Spleen (tissue), 11 donors: ENCODE results near the gene THOC5. TPM values are rescaled to one million over a fixed set of nuclear protein-coding genes. Genes with fewer than 3 reads are reported as not detected.

Experiments used
- DNase-seq: peaks from one replicate; pipeline ENCODE4 v3.0.0-alpha.2; 2020
- H3K27ac ChIP-seq, 8 donors: fragments of 200-600 bp; sonication (generic) in 7 of 8; 1 replicate in 4 of 8; 2 replicates in 4 of 8; pipeline versions ENCODE4 v1.5.0 to v1.8.0; 2016 to 2021; ENCODE audit warnings: inconsistent platforms in 4 of 8, mild to moderate bottlenecking in 4 of 8, moderate library complexity in 1 of 8
- H3K27me3 ChIP-seq, 7 donors: fragments of 200-600 bp; sonication (generic) in 6 of 7; replicated peaks in 1 of 7; 1 replicate in 4 of 7; 2 replicates in 3 of 7; pipeline versions ENCODE4 v1.5.0 to v1.8.0; 2016 to 2021; ENCODE audit warnings: inconsistent platforms in 3 of 7, mild to moderate bottlenecking in 1 of 7
- H3K36me3 ChIP-seq, 6 donors: fragments of 200-600 bp; sonication (generic) in 5 of 6; 1 replicate in 4 of 6; 2 replicates in 2 of 6; pipeline versions ENCODE4 v1.5.0 to v1.8.0; 2016 to 2021; ENCODE audit warnings: inconsistent platforms in 2 of 6
- H3K4me1 ChIP-seq, 6 donors: fragments of 200-600 bp; sonication (generic) in 5 of 6; 1 replicate in 3 of 6; 2 replicates in 3 of 6; pipeline versions ENCODE4 v1.5.0 to v1.8.0; 2016 to 2021; ENCODE audit warnings: inconsistent platforms in 3 of 6
- H3K4me3 ChIP-seq, 8 donors: fragments of 200-600 bp; sonication (generic) in 7 of 8; 1 replicate in 4 of 8; 2 replicates in 4 of 8; pipeline versions ENCODE4 v1.5.0 to v1.8.0; 2016 to 2021; ENCODE audit warnings: inconsistent platforms in 4 of 8, mild to moderate bottlenecking in 4 of 8, moderate library complexity in 2 of 8
- H3K9me3 ChIP-seq, 8 donors: fragments of 200-600 bp; sonication (generic) in 7 of 8; 1 replicate in 4 of 8; 2 replicates in 4 of 8; pipeline versions ENCODE4 v1.5.0 to v1.8.0; 2016 to 2021; ENCODE audit warnings: inconsistent platforms in 4 of 8
- POLR2A ChIP-seq, 3 donors: fragments of 450-650 bp; IDR thresholded peaks; one replicate each; pipeline ENCODE4 v1.5.1; 2017; ENCODE audit warnings: antibody characterized with exemption in 3 of 3, mild to moderate bottlenecking in 1 of 3
- POLR2AphosphoS5 ChIP-seq, 3 donors: sonication (generic); formaldehyde crosslinking; IDR thresholded peaks; one replicate each; pipeline ENCODE4 v1.5.1; 2017; ENCODE audit warnings: antibody characterized with exemption in 3 of 3
- WGBS, 5 donors: extraction: QIAGEN DNeasy Blood & Tissue Kit in 3 of 5; methylation state at CpG; one replicate each; pipeline versions ENCODE4 v1.1.5 to v1.1.7; 2013 to 2018; 5-methylcytosine and 5-hydroxymethylcytosine counted together
- intact Hi-C: fragments of 100-400 bp; cut with DNase I; formaldehyde crosslinking; loops from one replicate; pipeline ENCODE4 v1.15.0; 2023; ENCODE audit warnings: low total_unique reads
- polyA plus RNA-seq, 3 donors: library from polyadenylated mRNA; stranded (reverse); fragments of 200-250 nt; gene quantifications; one replicate each; pipeline ENCODE4 v1.2.1, GENCODE V29; 2013
- total RNA-seq, 7 donors: library from RNA; depleted of rRNA in 3 of 7; stranded (reverse); fragments of >200 nt in 3 of 7; fragmentation: NEBNext Ultra II Directional in 4 of 7; extraction: Animal tissue kit (Norgen Biotek cat#: 25700) in 4 of 7; gene quantifications; one replicate each; pipeline versions ENCODE4 v1.1.0 to v1.2.1, GENCODE V29; 2016 to 2021
- TF ChIP-seq, protein P1 (sequence below), 11 experiments: fragments of 200-600 bp in 7 of 11; fragments of 450-650 bp in 4 of 11; sonication (generic) in 4 of 11; IDR thresholded peaks in 8 of 11; conservative IDR thresholded peaks in 3 of 11; 1 replicate in 7 of 11; 2 replicates in 4 of 11; pipeline versions ENCODE4 v1.4.0 to v1.8.0; 2016 to 2021; ENCODE audit warnings: antibody characterized with exemption in 11 of 11, inconsistent platforms in 4 of 11, mild to moderate bottlenecking in 1 of 11
- donor health status: healthy with polysubstance abuse.
- donor health status: DM: no; HTN: no; CAD: no; lungs with moderate emphysema.
- donor health status: DM: no; HTN: no; CAD: no.
- donor health status: Bipolar disorder and iron deficiency.
- donor health status: healthy.
- donor health status: DM: no; HTN: no; CAD: no.
- donor health status: DM: yes; HTN: yes; CAD: no.

Gene THOC5
- total and polyA plus RNA-seq, 10 donors = 14.4 to 55.5 (median 35.4) TPM

GRCh38 chr22:29469755-29470154, 83.8 kb downstream of the THOC5 start:
- intact Hi-C loops = no loop called here
- TF ChIP-seq POLR2AphosphoS5 (IDR thresholded peaks at IDR 0.05) = no peak
- TF ChIP-seq, protein P1, sequence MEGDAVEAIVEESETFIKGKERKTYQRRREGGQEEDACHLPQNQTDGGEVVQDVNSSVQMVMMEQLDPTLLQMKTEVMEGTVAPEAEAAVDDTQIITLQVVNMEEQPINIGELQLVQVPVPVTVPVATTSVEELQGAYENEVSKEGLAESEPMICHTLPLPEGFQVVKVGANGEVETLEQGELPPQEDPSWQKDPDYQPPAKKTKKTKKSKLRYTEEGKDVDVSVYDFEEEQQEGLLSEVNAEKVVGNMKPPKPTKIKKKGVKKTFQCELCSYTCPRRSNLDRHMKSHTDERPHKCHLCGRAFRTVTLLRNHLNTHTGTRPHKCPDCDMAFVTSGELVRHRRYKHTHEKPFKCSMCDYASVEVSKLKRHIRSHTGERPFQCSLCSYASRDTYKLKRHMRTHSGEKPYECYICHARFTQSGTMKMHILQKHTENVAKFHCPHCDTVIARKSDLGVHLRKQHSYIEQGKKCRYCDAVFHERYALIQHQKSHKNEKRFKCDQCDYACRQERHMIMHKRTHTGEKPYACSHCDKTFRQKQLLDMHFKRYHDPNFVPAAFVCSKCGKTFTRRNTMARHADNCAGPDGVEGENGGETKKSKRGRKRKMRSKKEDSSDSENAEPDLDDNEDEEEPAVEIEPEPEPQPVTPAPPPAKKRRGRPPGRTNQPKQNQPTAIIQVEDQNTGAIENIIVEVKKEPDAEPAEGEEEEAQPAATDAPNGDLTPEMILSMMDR (IDR thresholded peaks at IDR 0.05 in 8 of 11, conservative IDR thresholded peaks at IDR 0.05 in 3 of 11) = no peak
- TF ChIP-seq POLR2A (IDR thresholded peaks at IDR 0.05) = no peak
- peaks cover 3 to 10% (median 8%) of the 10 kb centered on the region in 6 donors for H3K4me1 ChIP-seq
- WGBS, 5 donors = 56 to 76% (median 71%) methylated on average over 5 to 9 of the region's 9 CpGs
- DNase-seq = no peak
- peak overlapping the region in 1 of 8 donors; percentile 63 for H3K4me3 ChIP-seq
- H3K27me3 ChIP-seq = peaks cover 0 to 11% (median 3%) of the 10 kb centered on the region in 7 donors
- H3K36me3 ChIP-seq = no peaks in the 10 kb centered on the region
- no peak overlapping the region for H3K27ac ChIP-seq
- H3K9me3 ChIP-seq = no peaks in the 10 kb centered on the region

DNA sequence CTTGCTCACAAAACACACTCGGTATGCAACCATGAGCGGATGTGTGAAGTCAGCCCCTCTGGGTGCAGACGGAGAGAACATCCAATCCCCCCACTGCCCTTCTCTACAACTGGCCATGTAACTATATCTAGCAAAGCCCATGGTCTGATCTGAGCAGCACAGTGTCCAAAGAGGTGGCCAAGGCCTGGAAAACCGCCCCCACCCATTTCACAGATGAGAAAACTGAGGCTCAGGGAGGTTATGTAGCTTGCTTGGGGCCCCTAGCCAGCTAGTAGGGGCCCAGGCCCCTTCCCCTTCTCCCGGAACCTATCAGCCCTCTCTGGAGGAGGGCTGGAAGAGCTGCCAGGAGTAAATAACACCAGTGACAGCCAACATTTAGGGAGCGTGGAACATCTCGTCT, 89.0 kb downstream of the THOC5 start:
- no peak for TF ChIP-seq POLR2A (IDR thresholded peaks at IDR 0.05)
- TF ChIP-seq POLR2AphosphoS5 (IDR thresholded peaks at IDR 0.05) = no peak
- TF ChIP-seq, protein P1 (IDR thresholded peaks at IDR 0.05 in 8 of 11, conservative IDR thresholded peaks at IDR 0.05 in 3 of 11) = no peak
- 80 to 93% (median 89%) methylated on average over 7 of the region's 7 CpGs for WGBS, 5 donors
- Histone ChIP-seq H3K27ac (no peak overlapping the region), H3K4me1 (no peaks in the 10 kb centered on the region), H3K36me3 (no peaks in the 10 kb centered on the region), H3K27me3 (no peaks in the 10 kb centered on the region), H3K9me3 (no peaks in the 10 kb centered on the region), H3K4me3 (no peak overlapping the region)
- intact Hi-C loops = no loop called here
- DNase-seq = no peak

DNA sequence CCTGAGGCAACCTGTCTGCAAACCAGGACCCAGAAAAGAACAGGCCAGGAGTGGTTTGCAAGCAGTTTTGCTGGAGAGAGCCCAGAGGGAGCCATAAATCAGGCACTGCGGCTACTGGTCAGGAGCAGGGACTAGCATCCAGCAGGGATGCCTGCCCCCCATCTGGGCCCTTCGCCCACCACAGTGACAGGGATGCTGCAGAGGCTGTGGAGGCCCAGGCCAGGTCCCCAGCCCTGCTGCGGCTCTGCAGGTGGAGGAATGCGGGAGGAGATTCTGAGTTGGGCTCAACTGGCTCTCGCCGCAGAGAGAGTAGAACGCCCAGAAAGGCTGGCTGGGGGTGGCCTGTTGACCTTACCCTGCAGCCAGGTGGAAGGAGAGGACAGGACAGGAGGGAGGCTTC, 89.9 kb downstream of the THOC5 start:
- Histone ChIP-seq H3K27me3 (no peaks in the 10 kb centered on the region), H3K27ac (no peak overlapping the region), H3K4me3 (no peak overlapping the region), H3K9me3 (no peaks in the 10 kb centered on the region), H3K36me3 (no peaks in the 10 kb centered on the region), H3K4me1 (no peaks in the 10 kb centered on the region)
- 85 to 94% (median 89%) methylated on average over 4 to 7 of the region's 7 CpGs for WGBS, 5 donors
- DNase-seq = no peak
- intact Hi-C loops = no loop called here
- TF ChIP-seq, protein P1 (IDR thresholded peaks at IDR 0.05 in 8 of 11, conservative IDR thresholded peaks at IDR 0.05 in 3 of 11) = no peak
- TF ChIP-seq POLR2A (IDR thresholded peaks at IDR 0.05) (no peak), POLR2AphosphoS5 (IDR thresholded peaks at IDR 0.05) (no peak)

- TF ChIP-seq POLR2A (IDR thresholded peaks at IDR 0.05) = no peak
- TF ChIP-seq, protein P1 (IDR thresholded peaks at IDR 0.05 in 8 of 11, conservative IDR thresholded peaks at IDR 0.05 in 3 of 11) = no peak
- no peak for TF ChIP-seq POLR2AphosphoS5 (IDR thresholded peaks at IDR 0.05)
- Histone ChIP-seq H3K27ac (no peak overlapping the region), H3K4me1 (no peaks in the 10 kb centered on the region), H3K4me3 (no peak overlapping the region), H3K27me3 (no peaks in the 10 kb centered on the region), H3K36me3 (no peaks in the 10 kb centered on the region), H3K9me3 (no peaks in the 10 kb centered on the region)
- DNase-seq = no peak
- intact Hi-C loops = no loop called here
- WGBS, 5 donors = 80 to 95% (median 92%) methylated on average over 5 of the region's 5 CpGs
These were observed 92.3 kb downstream of the THOC5 start for GRCh38 chr22:29461263-29461662.
